Suppressor macrophage (primary cell): ENCODE data around the gene SNX13.

Source experiments
- DNase-seq, 4 experiments: peaks; one replicate each; pipeline ENCODE4 v3.0.0-alpha.2; 2020 to 2022

SNX13 gene

DNA sequence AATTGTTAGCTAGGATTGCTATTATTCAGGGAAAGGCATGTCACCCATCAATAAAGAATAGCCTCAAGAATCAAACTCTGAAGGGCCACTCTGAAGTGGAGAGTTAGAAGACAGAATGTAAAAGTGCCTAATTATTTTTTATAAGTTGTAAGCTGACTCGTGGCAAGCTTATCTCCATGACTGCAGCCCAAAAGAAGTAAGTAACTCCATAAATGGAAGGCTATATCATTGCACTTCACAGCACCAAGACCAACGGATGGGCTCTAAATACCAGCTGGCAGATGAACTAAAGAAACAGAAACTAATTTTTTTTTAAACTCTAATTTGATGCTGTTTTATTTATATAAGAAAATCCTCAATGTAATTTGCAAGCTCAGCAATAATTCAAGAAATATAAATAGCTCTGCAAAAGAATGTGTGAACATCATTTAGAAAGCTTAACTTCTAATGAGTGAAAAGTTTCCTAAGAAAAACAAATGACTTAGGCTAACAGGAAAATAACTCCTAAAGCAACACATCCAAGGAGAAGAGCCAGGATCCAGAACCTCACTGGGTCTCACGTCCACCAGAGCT is 165.5 kb downstream of the SNX13 start:
- no peak for DNase-seq

DNA sequence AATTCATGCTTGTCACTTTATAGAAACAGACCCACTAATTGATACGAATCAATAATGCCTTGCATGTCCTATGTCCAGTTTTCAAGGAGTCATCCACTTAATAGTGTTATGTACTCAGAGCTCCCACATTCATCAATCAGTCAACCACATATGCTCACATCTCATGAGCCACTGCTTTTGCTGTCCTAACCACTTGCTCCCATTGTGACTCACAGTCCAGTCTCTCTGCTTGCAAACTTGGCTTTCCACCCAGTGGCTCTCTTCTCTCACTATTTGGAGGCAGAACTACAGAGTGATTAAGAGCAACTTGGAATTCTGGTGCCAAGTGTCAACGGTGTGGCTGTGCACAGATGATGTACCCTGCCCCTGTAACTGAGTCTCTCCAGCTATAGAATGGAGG is 166.0 kb downstream of the SNX13 start:
- DNase-seq: peak; percentile 36 to 68 (median 44)

DNA sequence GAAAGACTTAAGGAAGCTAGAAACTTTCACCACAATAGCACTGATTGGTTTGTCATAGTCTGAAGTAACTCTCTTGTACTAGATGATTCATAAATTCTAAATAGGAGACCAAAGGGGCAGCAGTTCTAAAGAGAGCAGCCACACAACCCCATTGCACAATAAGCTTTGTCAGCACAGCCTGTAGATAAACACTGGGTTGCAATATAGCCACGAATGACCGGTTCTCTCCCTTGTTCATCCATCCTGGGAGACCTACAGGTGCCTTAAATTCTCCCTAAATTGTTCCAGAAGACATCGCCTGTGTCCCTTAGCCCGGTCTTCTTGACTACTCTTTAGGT is 167.0 kb downstream of the SNX13 start:
- DNase-seq: peak; percentile 68 to 92 (median 84)

DNA sequence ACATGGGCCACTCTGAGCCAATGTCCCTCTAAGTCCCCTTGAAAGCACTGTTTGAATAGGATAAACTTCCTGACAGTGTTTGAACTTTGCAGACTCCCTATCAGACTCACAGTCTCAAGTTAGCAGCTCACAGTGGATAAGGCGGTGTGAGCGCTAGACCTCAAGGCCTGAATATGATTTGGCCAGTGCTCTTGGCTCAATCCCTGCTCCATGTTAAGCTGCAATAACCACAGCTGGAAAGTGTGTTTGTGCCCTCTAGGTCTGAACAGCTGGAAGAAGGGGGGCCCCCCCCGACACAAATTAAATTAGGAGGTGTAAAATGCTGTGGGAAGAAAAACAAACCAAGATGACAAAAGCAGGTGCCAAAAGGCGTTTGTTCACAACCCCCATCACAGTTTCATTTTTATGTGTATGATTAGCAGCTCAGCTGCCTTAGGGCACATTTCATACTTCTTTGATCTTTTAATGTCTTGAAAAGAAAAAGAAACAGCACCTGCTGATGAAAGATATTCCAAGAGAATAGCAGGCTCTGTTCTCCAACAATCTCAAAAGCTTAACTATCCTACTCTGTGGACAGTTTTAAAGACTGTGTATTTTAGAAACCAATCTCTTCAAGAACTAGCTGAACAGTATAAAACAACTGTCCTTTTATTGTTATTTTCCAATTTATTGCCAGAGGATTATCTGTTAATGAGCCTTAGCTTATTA is 167.6 kb downstream of the SNX13 start:
- no peak for DNase-seq

DNA sequence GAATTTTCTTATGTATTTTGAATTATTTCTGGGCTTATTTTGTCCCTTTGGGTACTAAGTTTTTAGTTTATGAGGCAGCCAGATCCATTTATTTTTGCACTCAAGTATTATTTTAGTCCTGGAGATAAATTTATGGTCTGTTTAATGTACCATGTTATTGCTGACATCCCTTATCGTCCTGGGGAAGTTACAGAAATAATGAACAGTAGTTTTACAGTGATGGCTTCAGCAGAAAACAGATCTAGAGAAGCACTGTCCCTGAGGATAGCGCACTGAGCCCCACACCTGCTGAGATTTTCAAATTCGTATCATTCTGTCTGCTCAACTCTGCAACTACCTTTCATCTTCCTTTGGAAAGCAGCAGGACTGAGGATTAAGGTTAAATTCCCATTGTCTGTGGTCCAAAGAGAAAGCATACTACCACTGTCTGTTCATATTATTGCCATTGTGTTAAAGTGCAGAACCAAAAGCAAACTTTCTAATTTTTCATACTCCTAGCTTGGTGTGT is 168.3 kb downstream of the SNX13 start:
- DNase-seq: no peak

DNA sequence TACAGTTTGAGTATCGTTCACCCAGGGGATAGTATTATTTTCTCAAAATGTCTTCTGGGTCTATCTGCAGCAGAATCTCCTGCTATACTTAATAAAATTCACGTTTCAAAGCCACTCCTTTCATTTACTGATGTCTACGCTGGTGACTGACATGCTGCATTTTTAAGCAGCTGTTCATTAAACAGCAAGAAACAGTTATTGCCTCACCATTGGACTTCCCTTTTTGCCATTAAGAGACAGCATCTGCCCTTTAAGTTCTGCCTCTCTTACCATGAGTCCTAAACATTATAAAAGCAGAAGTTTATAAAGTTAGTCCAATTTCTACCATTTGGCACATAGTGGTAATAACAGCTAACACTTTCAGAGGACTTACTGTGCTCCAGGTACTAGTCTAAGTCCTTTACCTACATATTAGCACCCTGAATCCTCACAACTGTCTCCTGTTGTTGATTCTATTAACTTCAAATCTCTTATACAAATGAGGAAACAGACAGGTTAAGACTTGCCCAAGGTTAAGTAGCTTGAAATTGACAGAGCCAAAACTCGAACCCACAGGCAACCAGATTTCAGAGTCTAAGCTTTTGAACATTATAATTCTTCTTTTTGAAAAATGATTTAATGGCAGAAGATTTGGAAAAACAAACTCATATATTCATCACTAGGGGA is 169.5 kb downstream of the SNX13 start:
- peak; percentile 71 to 94 (median 83) for DNase-seq

DNA sequence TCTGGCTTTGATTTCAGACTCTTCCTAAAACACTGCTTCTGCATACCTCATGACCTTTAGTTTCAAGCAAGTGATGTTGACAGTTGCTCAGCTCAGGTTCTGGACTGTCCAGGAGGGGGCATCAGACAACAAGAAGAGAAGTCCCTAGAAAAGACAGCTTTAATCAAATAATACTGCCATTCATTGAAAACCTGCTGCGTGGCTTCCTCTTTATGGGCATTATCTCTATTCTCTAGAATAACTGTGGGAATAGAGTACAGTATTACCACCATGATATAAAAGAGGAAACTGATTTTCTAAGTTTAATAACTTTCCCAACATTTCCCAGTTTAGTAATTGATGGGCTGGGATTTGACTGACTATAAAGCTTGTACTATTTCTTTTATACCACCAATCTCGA is 170.4 kb downstream of the SNX13 start:
- DNase-seq: peak; percentile 81 to 87 (median 84)

DNA sequence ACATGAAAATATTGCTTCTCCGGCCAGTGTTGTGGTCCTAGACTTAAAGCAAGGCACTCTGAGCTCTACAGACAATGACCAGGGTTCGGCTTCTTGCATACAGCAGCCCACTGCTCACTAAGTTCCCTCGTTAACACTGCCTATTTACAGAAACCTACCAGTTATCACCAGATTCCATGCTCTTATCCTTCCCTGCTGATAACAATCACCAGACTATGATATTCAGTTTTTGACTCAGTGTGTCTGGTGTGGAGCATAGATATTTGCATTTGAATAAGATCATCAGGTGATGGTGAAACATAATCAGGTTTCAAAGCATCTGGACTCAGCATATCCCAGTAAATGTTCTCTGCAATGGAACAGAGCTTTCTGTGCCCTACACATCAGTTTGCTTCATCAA is 182.3 kb downstream of the SNX13 start:
- no peak for DNase-seq

DNA sequence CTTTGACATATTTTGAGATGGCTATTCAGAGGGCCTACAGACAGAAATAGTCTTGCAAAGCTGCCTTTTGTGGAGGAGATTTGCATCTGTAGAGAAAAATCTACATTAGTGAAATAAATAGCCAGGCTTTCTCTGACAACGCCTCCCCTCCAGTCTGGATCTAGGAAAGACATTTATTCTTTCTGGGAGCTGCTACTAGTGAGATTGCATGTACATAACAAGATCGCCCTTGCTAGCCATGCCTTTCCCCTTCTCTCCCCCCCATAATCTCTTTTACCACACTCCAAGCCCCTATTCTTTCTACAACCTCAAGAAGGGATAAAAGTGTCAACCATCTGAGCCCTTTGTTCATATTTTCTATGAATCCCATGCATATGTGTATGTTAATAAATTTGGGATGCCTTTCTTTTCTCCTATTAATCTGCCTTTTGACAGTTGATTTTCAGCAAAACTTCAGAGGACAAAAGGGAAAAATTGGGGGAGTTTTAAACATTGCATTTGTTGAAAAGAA is 194.2 kb downstream of the SNX13 start:
- DNase-seq: no peak

DNA sequence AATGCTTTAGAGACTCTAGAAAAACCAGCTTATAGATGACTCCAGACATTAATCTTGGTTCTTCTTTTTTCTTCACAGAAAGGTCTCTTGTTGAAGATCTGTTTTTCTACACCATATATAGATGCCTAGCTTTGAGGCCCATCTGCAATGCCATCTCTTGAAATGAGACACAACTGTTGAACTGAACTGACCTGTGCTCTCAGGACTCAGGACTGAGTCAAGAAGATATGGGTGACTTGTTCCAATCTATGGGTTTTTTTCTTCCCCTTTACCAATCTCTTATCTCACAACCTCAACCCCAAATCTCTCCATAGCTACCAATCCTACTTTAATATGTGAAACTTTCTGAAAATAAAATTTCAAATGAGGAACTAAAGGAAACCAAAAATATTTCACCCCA is 194.7 kb downstream of the SNX13 start:
- no peak for DNase-seq

DNA sequence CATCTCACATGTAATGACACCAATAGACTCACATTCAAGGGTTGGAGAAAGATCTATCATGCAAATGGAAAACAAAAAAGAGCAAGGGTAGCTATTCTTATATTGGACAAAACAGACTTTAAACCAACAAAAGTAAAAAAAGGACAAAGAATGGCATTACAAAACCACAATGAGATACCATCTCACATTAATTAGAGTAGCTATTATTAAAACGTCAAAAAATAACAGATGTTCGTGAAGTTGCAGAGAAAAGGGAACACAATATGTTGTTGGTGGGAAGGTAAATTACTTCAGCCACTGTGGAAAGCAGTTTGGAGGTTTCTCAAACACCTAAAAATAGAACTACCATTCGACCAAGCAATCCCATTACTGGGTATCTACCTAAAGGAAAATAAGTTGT is 197.0 kb downstream of the SNX13 start:
- DNase-seq: no peak

DNA sequence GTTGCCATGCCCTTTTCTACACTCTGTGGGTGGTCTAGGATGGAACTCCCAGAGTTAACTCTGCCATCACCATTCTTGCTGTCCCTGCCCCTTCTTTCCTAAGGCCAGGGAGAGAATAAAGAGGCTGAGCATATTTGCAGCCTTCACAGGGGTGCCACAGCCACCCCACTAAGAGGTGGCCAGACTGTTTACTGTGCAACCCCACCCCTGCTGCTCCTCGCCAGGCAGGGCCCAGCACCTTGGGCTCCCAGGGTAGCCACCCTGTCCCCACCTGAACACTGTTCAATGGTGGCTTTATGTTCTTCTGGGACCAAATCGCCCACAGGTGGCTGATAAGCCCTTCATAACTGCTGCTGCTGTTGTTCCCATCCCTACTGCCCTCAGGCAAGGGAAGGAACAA is 198.9 kb downstream of the SNX13 start:
- DNase-seq: no peak
